Retinal pigment epithelial cell (primary cell): Measurements from ENCODE around the gene LIM2.
A peak's percentile ranks its signal among the peaks of the same experiment; 100 is the strongest.

Experiments
- DNase-seq: peaks from one replicate; pipeline ENCODE4 v3.0.0-alpha.2; 2010; ENCODE audit warnings: low read depth
- H3K4me3 ChIP-seq: 2 replicates; pipeline ENCODE4 v1.5.1; 2011; ENCODE audit warnings: mild to moderate bottlenecking, low read length, control low read depth, moderate library complexity
- CTCF ChIP-seq: conservative IDR thresholded peaks from 2 replicates; pipeline ENCODE4 v1.5.1; 2011; ENCODE audit warnings: low read depth, low read length, control low read depth, inconsistent platforms

Gene LIM2

GRCh38 chr19:51338563-51339312 is 49.0 kb downstream of the LIM2 start:
- peak; percentile 79 for TF ChIP-seq CTCF
- no peak for DNase-seq

GRCh38 chr19:51337861-51338562 is 49.8 kb downstream of the LIM2 start:
- TF ChIP-seq CTCF: no peak
- H3K4me3 ChIP-seq: no peak overlapping the region
- no peak for DNase-seq

More at GRCh38 chr19:51338563-51339312, 49.0 kb downstream of the LIM2 start:
- peak overlapping the region; percentile 71 for H3K4me3 ChIP-seq

DNA sequence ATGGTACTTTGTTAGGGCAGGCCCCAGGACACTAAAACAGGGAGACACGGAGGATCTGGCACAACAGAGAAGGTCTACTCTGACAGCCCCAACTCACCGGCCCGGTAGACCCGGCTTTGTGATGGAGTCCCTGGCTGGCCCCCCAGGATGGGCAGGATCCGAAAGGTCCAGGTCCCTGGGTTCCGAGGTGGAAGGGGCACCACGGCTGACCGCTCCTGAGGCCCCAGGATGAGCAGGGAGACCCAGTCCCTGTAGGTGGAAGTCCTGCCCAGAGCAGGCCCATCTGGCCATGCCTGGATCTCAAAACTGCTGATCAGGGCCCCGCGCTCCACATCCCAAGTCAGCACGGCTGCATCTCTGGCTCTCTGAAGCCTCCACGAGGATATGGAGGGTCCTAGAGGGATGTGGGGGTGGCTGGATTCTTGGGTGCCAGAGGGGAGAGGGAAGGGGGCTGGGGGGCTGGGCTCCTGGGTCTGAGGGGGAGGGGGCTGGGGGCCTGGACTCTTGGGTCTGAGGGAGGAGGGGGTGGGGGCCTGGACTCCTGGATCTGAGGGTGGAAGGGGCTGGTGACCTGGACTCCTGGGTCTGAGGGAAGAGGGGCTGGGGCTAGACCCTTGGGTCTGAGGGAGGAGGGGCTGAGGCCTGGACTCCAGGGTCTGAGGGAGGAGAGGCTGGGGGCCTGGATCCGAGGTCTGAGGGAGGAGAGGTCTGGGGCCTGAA is 50.5 kb downstream of the LIM2 start:
- no peak overlapping the region for H3K4me3 ChIP-seq
- DNase-seq: no peak
- no peak for TF ChIP-seq CTCF

DNA sequence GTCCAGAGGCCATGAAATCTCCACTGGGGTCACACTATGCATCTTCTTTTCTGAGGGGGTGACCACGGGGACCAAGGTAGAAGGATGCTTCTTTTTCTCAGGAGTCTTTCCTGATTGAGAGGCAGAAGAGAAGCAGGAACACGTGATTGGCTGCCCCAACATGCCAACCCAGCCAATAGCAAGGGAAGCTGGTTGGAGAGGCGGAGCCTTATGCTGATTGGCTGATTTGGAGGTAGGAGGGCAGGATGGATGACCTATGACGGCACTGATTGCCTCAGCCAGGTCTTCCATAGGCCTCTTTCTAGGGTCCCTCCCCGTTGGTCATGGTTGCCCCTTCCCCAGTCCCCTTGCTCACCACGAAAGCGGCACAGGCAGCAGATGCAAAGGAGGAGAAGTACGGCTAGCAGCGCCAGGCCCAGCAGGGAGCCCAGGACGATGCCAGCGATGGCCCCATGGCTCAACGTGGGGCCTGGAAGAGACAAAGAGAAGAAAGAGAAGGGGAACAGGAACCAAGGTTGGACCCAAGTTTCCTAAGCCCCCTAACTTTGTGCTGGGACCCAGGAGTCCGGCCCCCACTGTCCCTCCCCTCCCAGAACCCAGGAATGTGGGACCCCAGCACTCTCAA is 53.8 kb downstream of the LIM2 start:
- no peak overlapping the region for H3K4me3 ChIP-seq
- no peak for TF ChIP-seq CTCF
- no peak for DNase-seq

- H3K4me3 ChIP-seq: no peak overlapping the region
- TF ChIP-seq CTCF: no peak
- no peak for DNase-seq
These were observed 56.1 kb downstream of the LIM2 start for GRCh38 chr19:51331716-51332115.

- no peak for TF ChIP-seq CTCF
- no peak for DNase-seq
- H3K4me3 ChIP-seq: no peak overlapping the region
These were observed 56.6 kb downstream of the LIM2 start for GRCh38 chr19:51331193-51331592.
